ENCODE measurements around the gene TRIO. TPM values are rescaled to one million over a fixed set of nuclear protein-coding genes. Genes with fewer than 3 reads are reported as not detected.

The TRIO gene
- total RNA-seq, 1 donor from 2014 or later, result 71.6 TPM

- no peak for TF ChIP-seq CTCF (IDR thresholded peaks at IDR 0.05; ENCODE audit: insufficient read depth, low read length, severe bottlenecking)
- FAIRE-seq (no peak), DNase-seq (ENCODE audit: low read depth) (no peak)
- Histone ChIP-seq H3K4me3 (ENCODE audit: low read depth, low read length) (no peak overlapping the region), H3K27me3 (ENCODE audit: control insufficient read depth, insufficient read depth, low read length) (no peaks in the 10 kb centered on the region), H3K36me3 (ENCODE audit: control insufficient read depth, insufficient read depth, low read length) (peaks cover 2% of the 10 kb centered on the region)
Observed at GRCh38 chr5:14269395-14269794, 126.3 kb downstream of the TRIO start.

GRCh38 chr5:14270209-14270702 lies 127.1 kb downstream of the TRIO start:
- Histone ChIP-seq H3K36me3 (ENCODE audit: control insufficient read depth, insufficient read depth, low read length) (peaks cover 2% of the 10 kb centered on the region), H3K27me3 (ENCODE audit: control insufficient read depth, insufficient read depth, low read length) (no peaks in the 10 kb centered on the region), H3K4me3 (ENCODE audit: low read depth, low read length) (no peak overlapping the region)
- peak; percentile 67 for TF ChIP-seq CTCF (IDR thresholded peaks at IDR 0.05; ENCODE audit: insufficient read depth, low read length, severe bottlenecking)
- FAIRE-seq, result no peak
- DNase-seq (ENCODE audit: low read depth), result peak; percentile 63

GRCh38 chr5:14272548-14273205 lies 129.5 kb downstream of the TRIO start:
- H3K27me3 ChIP-seq (ENCODE audit: control insufficient read depth, insufficient read depth, low read length), result no peaks in the 10 kb centered on the region
- FAIRE-seq (no peak), DNase-seq (ENCODE audit: low read depth) (no peak)
- TF ChIP-seq CTCF (IDR thresholded peaks at IDR 0.05; ENCODE audit: insufficient read depth, low read length, severe bottlenecking), result no peak
- H3K4me3 ChIP-seq (ENCODE audit: low read depth, low read length), result no peak overlapping the region
- peaks cover 2% of the 10 kb centered on the region for H3K36me3 ChIP-seq (ENCODE audit: control insufficient read depth, insufficient read depth, low read length)

GRCh38 chr5:14273207-14273767 lies 130.1 kb downstream of the TRIO start:
- peaks cover 4% of the 10 kb centered on the region for H3K36me3 ChIP-seq (ENCODE audit: control insufficient read depth, insufficient read depth, low read length)
- DNase-seq (ENCODE audit: low read depth) (no peak), FAIRE-seq (no peak)
- H3K4me3 ChIP-seq (ENCODE audit: low read depth, low read length), result no peak overlapping the region
- H3K27me3 ChIP-seq (ENCODE audit: control insufficient read depth, insufficient read depth, low read length), result no peaks in the 10 kb centered on the region
- TF ChIP-seq CTCF (IDR thresholded peaks at IDR 0.05; ENCODE audit: insufficient read depth, low read length, severe bottlenecking), result no peak

- DNase-seq (ENCODE audit: low read depth) (no peak), FAIRE-seq (no peak)
- Histone ChIP-seq H3K4me3 (ENCODE audit: low read depth, low read length) (no peak overlapping the region), H3K36me3 (ENCODE audit: control insufficient read depth, insufficient read depth, low read length) (peaks cover 3% of the 10 kb centered on the region), H3K27me3 (ENCODE audit: control insufficient read depth, insufficient read depth, low read length) (no peaks in the 10 kb centered on the region)
- TF ChIP-seq CTCF (IDR thresholded peaks at IDR 0.05; ENCODE audit: insufficient read depth, low read length, severe bottlenecking), result no peak
Observed at GRCh38 chr5:14276380-14276779, 133.2 kb downstream of the TRIO start.
